IMR-90 (cell line): ENCODE data around the gene HNRNPD. TPM values are rescaled to one million over a fixed set of nuclear protein-coding genes. Genes with fewer than 3 reads are reported as not detected.

Source experiments
- ATAC-seq: fragments of 200-7000 bp; cut with Tn5 transposase; 2 replicates; pipeline ENCODE4 v1.9.1; 2020; ENCODE audit warnings: low read depth, mild to moderate bottlenecking, moderate library complexity
- BruUV-seq: library from RNA; stranded (reverse); fragments of 400-500 nt; replicated peaks from 2 replicates; lab custom pipeline; 2021; lab: Mats Ljungman, UMichigan
- CTCF ChIA-PET: fragments of 300-600 bp; formaldehyde crosslinking; extraction: SDS; loops from one replicate; lab custom pipeline; 2021; ENCODE audit warnings: antibody characterized with exemption; lab: Yijun Ruan, JAX
- POLR2A ChIA-PET: fragments of 300-600 bp; sonication (Branson Sonifier 250); formaldehyde crosslinking; loops from one replicate; lab custom pipeline; 2022; ENCODE audit warnings: antibody characterized with exemption; ENCODE audit not compliant: unreplicated experiment; lab: Charles Lee
- DNase-seq: peaks from one replicate; pipeline ENCODE4 v3.0.0; 2013
- H2AFZ ChIP-seq: replicated peaks from 2 replicates; pipeline ENCODE3; 2013; ENCODE audit warnings: low read length, mild to moderate bottlenecking; ENCODE audit not compliant: poor library complexity
- H2AK5ac ChIP-seq: 2 replicates; pipeline ENCODE4 v1.6.1; 2013; ENCODE audit warnings: low read depth, low read length, inconsistent platforms
- H2AK9ac ChIP-seq: replicated peaks from 2 replicates; pipeline ENCODE3; 2013; ENCODE audit warnings: mild to moderate bottlenecking, low read depth, low read length, moderate library complexity; ENCODE audit not compliant: poor library complexity
- H2BK120ac ChIP-seq: 2 replicates; pipeline ENCODE4 v1.6.1; 2013; ENCODE audit warnings: low read depth, low read length, inconsistent platforms
- H2BK15ac ChIP-seq: 3 replicates; pipeline ENCODE4 v1.6.1; 2013; ENCODE audit warnings: low read depth, low read length, inconsistent platforms
- H2BK20ac ChIP-seq: 2 replicates; pipeline ENCODE4 v1.6.1; 2013; ENCODE audit warnings: low read depth, mild to moderate bottlenecking, inconsistent platforms, low read length, moderate library complexity
- H2BK5ac ChIP-seq: 2 replicates; pipeline ENCODE4 v1.6.1; 2013; ENCODE audit warnings: mild to moderate bottlenecking, low read depth, low read length, inconsistent platforms; ENCODE audit not compliant: poor library complexity, severe bottlenecking
- H3K14ac ChIP-seq: replicated peaks from 2 replicates; pipeline ENCODE4 v1.6.1; 2013; ENCODE audit warnings: low read depth, low read length, inconsistent platforms
- H3K18ac ChIP-seq: 2 replicates; pipeline ENCODE4 v1.6.1; 2013; ENCODE audit warnings: low read depth, low read length, control low read depth
- H3K23ac ChIP-seq: 2 replicates; pipeline ENCODE4 v1.6.1; 2013; ENCODE audit warnings: low read depth, low read length, inconsistent platforms
- H3K27ac ChIP-seq: 2 replicates; pipeline ENCODE4 v1.5.1; 2013; ENCODE audit warnings: mild to moderate bottlenecking, control low read depth, low read length; ENCODE audit not compliant: insufficient read depth
- H3K27me3 ChIP-seq: 2 replicates; pipeline ENCODE4 v1.6.1; 2013; ENCODE audit warnings: low read length; ENCODE audit not compliant: control insufficient read depth, insufficient read depth
- H3K36me3 ChIP-seq: 2 replicates; pipeline ENCODE4 v1.6.1; 2013; ENCODE audit warnings: low read length, mixed read lengths; ENCODE audit not compliant: control insufficient read depth, insufficient read depth
- H3K4ac ChIP-seq: 2 replicates; pipeline ENCODE4 v1.6.1; 2013; ENCODE audit warnings: low read depth, low read length, inconsistent platforms
- H3K4me1 ChIP-seq: 2 replicates; pipeline ENCODE4 v1.6.1; 2013; ENCODE audit warnings: low read length, mixed read lengths; ENCODE audit not compliant: control insufficient read depth, insufficient read depth
- H3K4me2 ChIP-seq: 2 replicates; pipeline ENCODE4 v1.6.1; 2013; ENCODE audit warnings: low read depth, mild to moderate bottlenecking, control low read depth, low read length, moderate library complexity
- H3K4me3 ChIP-seq: 2 replicates; pipeline ENCODE4 v1.5.1; 2013; ENCODE audit warnings: low read depth, mild to moderate bottlenecking, control low read depth, low read length, moderate library complexity; ENCODE audit not compliant: insufficient read depth
- H3K56ac ChIP-seq: 2 replicates; pipeline ENCODE4 v1.6.1; 2013; ENCODE audit warnings: low read length, inconsistent platforms; ENCODE audit not compliant: insufficient read depth; ENCODE audit errors: extremely low read depth
- H3K79me1 ChIP-seq, 2 experiments: 2 replicates each; pipeline ENCODE4 v1.6.1; 2013; ENCODE audit warnings: low read length in 2 of 2, inconsistent platforms in 1 of 2, low read depth in 1 of 2
- H3K9ac ChIP-seq: 2 replicates; pipeline ENCODE4 v1.6.1; 2013; ENCODE audit warnings: low read depth, low read length, control low read depth
- H3K9me1 ChIP-seq: 2 replicates; pipeline ENCODE4 v1.6.1; 2013; ENCODE audit warnings: low read length, inconsistent platforms; ENCODE audit not compliant: insufficient read depth
- H3K9me3 ChIP-seq: 2 replicates; pipeline ENCODE4 v1.6.1; 2013; ENCODE audit warnings: low read length; ENCODE audit not compliant: control insufficient read depth, insufficient read depth
- H4K20me1 ChIP-seq: 2 replicates; pipeline ENCODE4 v1.6.1; 2013; ENCODE audit warnings: low read length, inconsistent platforms; ENCODE audit not compliant: insufficient read depth
- H4K5ac ChIP-seq: 2 replicates; pipeline ENCODE4 v1.6.1; 2013; ENCODE audit warnings: mild to moderate bottlenecking, low read depth, low read length, control low read depth
- H4K8ac ChIP-seq, 2 experiments: 2 replicates each; pipeline ENCODE4 v1.6.1; 2013; ENCODE audit warnings: low read depth in 2 of 2, low read length in 2 of 2, control low read depth in 1 of 2, inconsistent platforms in 1 of 2
- H4K91ac ChIP-seq: 2 replicates; pipeline ENCODE4 v1.6.1; 2013; ENCODE audit warnings: low read depth, low read length, inconsistent platforms; ENCODE audit not compliant: insufficient read depth
- BHLHE40 ChIP-seq: fragments of 150-350 bp; IDR thresholded peaks from 2 replicates; pipeline ENCODE4 v1.6.1; 2016; ENCODE audit warnings: mild to moderate bottlenecking, low read depth, low read length
- CEBPB ChIP-seq: IDR thresholded peaks from 2 replicates; pipeline ENCODE4 v1.6.1; 2012; ENCODE audit warnings: low read depth, low read length, improper control_type of control experiment
- CHD1 ChIP-seq: IDR thresholded peaks from 2 replicates; pipeline ENCODE4 v1.6.1; 2012; ENCODE audit warnings: low read depth, low read length, improper control_type of control experiment
- CTCF ChIP-seq: conservative IDR thresholded peaks from 2 replicates; pipeline ENCODE4 v1.5.1; 2012; ENCODE audit warnings: mild to moderate bottlenecking, low read depth, low read length, improper control_type of control experiment
- FOS ChIP-seq: fragments of 150-350 bp; IDR thresholded peaks from 2 replicates; pipeline ENCODE4 v1.6.1; 2016; ENCODE audit warnings: low read depth, low read length
- MAFK ChIP-seq: IDR thresholded peaks from 2 replicates; pipeline ENCODE4 v1.6.1; 2012; ENCODE audit warnings: low read depth, low read length, improper control_type of control experiment
- MAZ ChIP-seq: IDR thresholded peaks from 2 replicates; pipeline ENCODE4 v1.6.1; 2012; ENCODE audit warnings: low read depth, mild to moderate bottlenecking, low read length, improper control_type of control experiment, moderate library complexity, borderline replicate concordance
- MXI1 ChIP-seq: IDR thresholded peaks from 2 replicates; pipeline ENCODE4 v1.6.1; 2012; ENCODE audit warnings: low read depth, mild to moderate bottlenecking, low read length, moderate library complexity, borderline replicate concordance
- NFE2L2 ChIP-seq: fragments of 150-350 bp; IDR thresholded peaks from 2 replicates; pipeline ENCODE4 v1.6.1; 2016; ENCODE audit warnings: low read depth, mild to moderate bottlenecking, low read length
- POLR2A ChIP-seq: IDR thresholded peaks from 2 replicates; pipeline ENCODE4 v1.6.1; 2012; ENCODE audit warnings: mild to moderate bottlenecking, low read depth, low read length
- RAD21 ChIP-seq: IDR thresholded peaks from 2 replicates; pipeline ENCODE4 v1.6.1; 2012; ENCODE audit warnings: low read length, improper control_type of control experiment
- RCOR1 ChIP-seq: IDR thresholded peaks from 2 replicates; pipeline ENCODE4 v1.6.1; 2012; ENCODE audit warnings: mild to moderate bottlenecking, low read length, improper control_type of control experiment; ENCODE audit not compliant: insufficient replicate concordance
- RFX5 ChIP-seq: IDR thresholded peaks from 2 replicates; pipeline ENCODE4 v1.8.0; 2012; ENCODE audit warnings: low read depth, mild to moderate bottlenecking, low read length, moderate library complexity
- SMC3 ChIP-seq: fragments of 150-350 bp; IDR thresholded peaks from 2 replicates; pipeline ENCODE4 v1.6.1; 2016; ENCODE audit warnings: low read depth, mild to moderate bottlenecking, antibody characterized with exemption, low read length, moderate library complexity
- WGBS, 2 experiments: methylation state at CpG; one replicate each; pipeline versions ENCODE4 v1.1.5 to v1.1.7; 2013; ENCODE audit warnings: missing lambda C conversion rate in 2 of 2; ENCODE audit not compliant: insufficient read length in 1 of 2; ENCODE audit errors: extremely low coverage in 2 of 2; 5-methylcytosine and 5-hydroxymethylcytosine counted together
- dilution Hi-C: fragments of 300-500 bp; cut with HindIII; formaldehyde crosslinking; loops from one replicate; pipeline ENCODE4 v1.14.3; 2018; ENCODE audit warnings: low sequenced_read_pairs; ENCODE audit not compliant: unreplicated experiment
- in situ Hi-C: fragments of 300-500 bp; cut with MboI; formaldehyde crosslinking; loops from 3 replicates; pipeline ENCODE4 v1.14.3; 2019; ENCODE audit warnings: low sequenced_read_pairs, inconsistent platforms, mixed read lengths
- intact Hi-C: fragments of 100-400 bp; cut with micrococcal nuclease; formaldehyde crosslinking; loops from 2 replicates; pipeline ENCODE4 v1.10.0; 2022
- polyA plus RNA-seq, 3 experiments: library from polyadenylated mRNA; depleted of rRNA; stranded (reverse); fragments of >200 nt; gene quantifications; 2 replicates each; pipeline ENCODE4 v1.2.3, GENCODE V29; 2012; ENCODE audit warnings: low replicate concordance in 1 of 3
- total RNA-seq: library from RNA; depleted of rRNA; stranded (reverse); fragments of >200 nt; gene quantifications from 2 replicates; pipeline ENCODE4 v1.2.3, GENCODE V29; 2012
- TF ChIP-seq, protein P1 (sequence below): fragments of 150-350 bp; IDR thresholded peaks from 2 replicates; pipeline ENCODE4 v1.6.1; 2017; ENCODE audit warnings: mild to moderate bottlenecking, antibody characterized with exemption, low read length, low read depth
- TF ChIP-seq, protein P2 (sequence below): fragments of 150-350 bp; IDR thresholded peaks from 2 replicates; pipeline ENCODE4 v1.6.1; 2016; ENCODE audit warnings: low read depth, mild to moderate bottlenecking, low read length, moderate library complexity, borderline replicate concordance

Gene HNRNPD
- total and polyA plus RNA-seq, 2 of the 4 experiments (the other 2 are of a cell fraction), result 9.7 to 142 TPM

- intact Hi-C loops, result no loop called here
- H4K8ac ChIP-seq, result no peak overlapping the region
- no peak overlapping the region for H3K27ac ChIP-seq
- H3K4me3 ChIP-seq, result no peak overlapping the region
- dilution Hi-C loops, result no loop called here
- no peak overlapping the region for H2BK20ac ChIP-seq
- no peak overlapping the region for H3K4me2 ChIP-seq
- no peak overlapping the region for H4K5ac ChIP-seq
- no peak overlapping the region for H3K23ac ChIP-seq
- BruUV-seq, result no TSS peak
- H3K14ac ChIP-seq, result 0 out of 2 replicates have a peak overlapping the region, but pooled peaks have one; percentile 32
- CTCF ChIA-PET, result no interaction called here
- WGBS, 2 experiments, result 77% methylated on average over 4 of the region's 17 CpGs; no CpG with 5 or more reads in 1 of the 2 experiments
- H2BK120ac ChIP-seq, result no peak overlapping the region
- ATAC-seq (no peak), DNase-seq (no peak)
- no peaks in the 10 kb centered on the region for H3K9me1 ChIP-seq
- POLR2A ChIA-PET, result no interaction called here
- no peaks in the 10 kb centered on the region for H3K9me3 ChIP-seq
- no peak overlapping the region for H3K9ac ChIP-seq
- H4K91ac ChIP-seq, result no peak overlapping the region
- no peaks in the 10 kb centered on the region for H3K79me1 ChIP-seq
- H3K4me1 ChIP-seq, result no peaks in the 10 kb centered on the region
- no peak overlapping the region for H2BK15ac ChIP-seq
- H2BK5ac ChIP-seq, result no peak overlapping the region
- no peak overlapping the region for H2AK5ac ChIP-seq
- H2AFZ ChIP-seq, result no peak overlapping the region
- no peak overlapping the region for H3K18ac ChIP-seq
- no peaks in the 10 kb centered on the region for H3K27me3 ChIP-seq
- in situ Hi-C loops, result no loop called here
- no peak for TF ChIP-seq SMC3
- no peak for TF ChIP-seq RCOR1
- no peak for TF ChIP-seq RAD21
- TF ChIP-seq FOS, result no peak
- TF ChIP-seq MAZ, result no peak
- no peak for TF ChIP-seq NFE2L2
- TF ChIP-seq, protein P1, sequence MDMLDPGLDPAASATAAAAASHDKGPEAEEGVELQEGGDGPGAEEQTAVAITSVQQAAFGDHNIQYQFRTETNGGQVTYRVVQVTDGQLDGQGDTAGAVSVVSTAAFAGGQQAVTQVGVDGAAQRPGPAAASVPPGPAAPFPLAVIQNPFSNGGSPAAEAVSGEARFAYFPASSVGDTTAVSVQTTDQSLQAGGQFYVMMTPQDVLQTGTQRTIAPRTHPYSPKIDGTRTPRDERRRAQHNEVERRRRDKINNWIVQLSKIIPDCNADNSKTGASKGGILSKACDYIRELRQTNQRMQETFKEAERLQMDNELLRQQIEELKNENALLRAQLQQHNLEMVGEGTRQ, result no peak
- TF ChIP-seq MXI1, result no peak
- TF ChIP-seq, protein P2, sequence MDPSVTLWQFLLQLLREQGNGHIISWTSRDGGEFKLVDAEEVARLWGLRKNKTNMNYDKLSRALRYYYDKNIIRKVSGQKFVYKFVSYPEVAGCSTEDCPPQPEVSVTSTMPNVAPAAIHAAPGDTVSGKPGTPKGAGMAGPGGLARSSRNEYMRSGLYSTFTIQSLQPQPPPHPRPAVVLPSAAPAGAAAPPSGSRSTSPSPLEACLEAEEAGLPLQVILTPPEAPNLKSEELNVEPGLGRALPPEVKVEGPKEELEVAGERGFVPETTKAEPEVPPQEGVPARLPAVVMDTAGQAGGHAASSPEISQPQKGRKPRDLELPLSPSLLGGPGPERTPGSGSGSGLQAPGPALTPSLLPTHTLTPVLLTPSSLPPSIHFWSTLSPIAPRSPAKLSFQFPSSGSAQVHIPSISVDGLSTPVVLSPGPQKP, result no peak
- no peak for TF ChIP-seq RFX5
- TF ChIP-seq CEBPB, result no peak
- TF ChIP-seq MAFK, result no peak
- TF ChIP-seq POLR2A, result no peak
- TF ChIP-seq CTCF, result no peak
- TF ChIP-seq CHD1, result no peak
- no peak for TF ChIP-seq BHLHE40
- no peaks in the 10 kb centered on the region for H3K36me3 ChIP-seq
- H3K4ac ChIP-seq, result no peak overlapping the region
- H3K56ac ChIP-seq, result no peak overlapping the region
- no peaks in the 10 kb centered on the region for H4K20me1 ChIP-seq
- no peak overlapping the region for H2AK9ac ChIP-seq
Observed at GRCh38 chr4:82402196-82402775, 28.5 kb upstream of the HNRNPD start.
